BE2C (cell line): Measurements from ENCODE around the gene EPHA6.
A peak's percentile ranks its signal among the peaks of the same experiment; 100 is the strongest.

Experiments used
- DNase-seq: peaks from one replicate; pipeline ENCODE4 v3.0.0-alpha.2; 2020
- H3K27me3 ChIP-seq: fragments of 250-450 bp; sonication (Bioruptor Pico); 2 replicates; pipeline ENCODE4 v1.5.1; 2020; ENCODE audit warnings: mild to moderate bottlenecking
- H3K36me3 ChIP-seq: fragments of 250-450 bp; sonication (Bioruptor Pico); 2 replicates; pipeline ENCODE4 v1.5.1; 2020; ENCODE audit warnings: mild to moderate bottlenecking
- H3K4me1 ChIP-seq: fragments of 250-450 bp; sonication (Bioruptor Pico); 2 replicates; pipeline ENCODE4 v1.5.1; 2020
- H3K4me3 ChIP-seq: 2 replicates; pipeline ENCODE4 v1.5.1; 2011; ENCODE audit warnings: low read depth, low read length
- H3K9me3 ChIP-seq: fragments of 250-450 bp; sonication (Bioruptor Pico); 2 replicates; pipeline ENCODE4 v1.5.1; 2020
- CTCF ChIP-seq: IDR thresholded peaks from 2 replicates; pipeline ENCODE4 v1.5.1; 2012; ENCODE audit warnings: mild to moderate bottlenecking, low read depth, low read length

EPHA6 gene

GRCh38 chr3:97278506-97278905 lies 464.1 kb downstream of the EPHA6 start:
- DNase-seq, result no peak
- no peaks in the 10 kb centered on the region for H3K36me3 ChIP-seq
- no peaks in the 10 kb centered on the region; the same call in none of the 2 replicates for H3K4me1 ChIP-seq
- no peaks in the 10 kb centered on the region for H3K9me3 ChIP-seq
- peak; percentile 47 for TF ChIP-seq CTCF
- H3K27me3 ChIP-seq, result no peaks in the 10 kb centered on the region
- no peak overlapping the region for H3K4me3 ChIP-seq

DNA sequence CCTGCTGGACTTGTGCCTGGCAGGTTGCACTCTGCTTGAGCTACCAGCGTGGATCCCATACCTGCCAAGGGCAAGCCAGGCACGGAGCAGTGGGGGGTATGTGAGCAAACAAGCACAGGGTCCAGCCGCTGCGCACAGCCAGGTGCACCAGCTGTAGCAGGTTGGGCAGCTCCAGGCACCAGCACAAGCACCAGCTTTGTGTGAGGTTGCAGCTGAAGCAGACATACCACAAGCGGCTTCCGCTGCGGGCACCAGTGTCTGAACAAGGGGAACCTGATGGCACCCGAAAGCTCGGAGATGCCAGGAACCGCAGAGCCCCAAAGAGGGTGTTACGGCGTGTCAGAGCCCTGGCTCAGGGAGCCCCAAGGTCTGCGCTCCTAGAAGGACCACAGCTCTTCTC lies 477.5 kb downstream of the EPHA6 start:
- no peaks in the 10 kb centered on the region for H3K36me3 ChIP-seq
- H3K9me3 ChIP-seq, result no peaks in the 10 kb centered on the region
- DNase-seq, result no peak
- no peak for TF ChIP-seq CTCF
- H3K27me3 ChIP-seq, result no peaks in the 10 kb centered on the region
- no peaks in the 10 kb centered on the region for H3K4me1 ChIP-seq
- H3K4me3 ChIP-seq, result no peak overlapping the region

- no peak for DNase-seq
- Histone ChIP-seq H3K4me3 (no peak overlapping the region), H3K9me3 (no peaks in the 10 kb centered on the region), H3K27me3 (no peaks in the 10 kb centered on the region), H3K36me3 (no peaks in the 10 kb centered on the region), H3K4me1 (no peaks in the 10 kb centered on the region)
- TF ChIP-seq CTCF, result no peak
Observed at GRCh38 chr3:97293596-97294131, 479.3 kb downstream of the EPHA6 start.

DNA sequence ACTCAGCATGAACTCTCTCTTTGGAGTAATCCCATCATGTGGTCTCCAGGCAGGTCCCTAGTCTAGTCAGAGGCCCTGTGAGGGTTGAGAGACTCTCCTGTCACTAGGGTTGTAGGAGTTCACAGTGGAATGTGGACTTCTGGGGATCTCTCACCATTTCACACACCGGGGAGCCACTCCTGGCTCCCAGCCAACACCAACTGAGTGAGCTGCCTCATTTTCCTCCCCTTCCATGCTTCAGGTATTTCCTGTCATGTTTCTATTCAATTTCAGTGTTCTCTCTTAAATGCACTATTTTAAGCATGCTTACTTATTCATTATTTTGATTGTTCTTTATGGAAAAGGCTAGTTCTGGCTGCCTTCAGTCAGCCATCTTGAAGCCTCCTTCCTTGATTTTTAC lies 482.6 kb downstream of the EPHA6 start:
- Histone ChIP-seq H3K27me3 (no peaks in the 10 kb centered on the region), H3K9me3 (no peaks in the 10 kb centered on the region), H3K36me3 (no peaks in the 10 kb centered on the region), H3K4me1 (no peaks in the 10 kb centered on the region), H3K4me3 (no peak overlapping the region)
- DNase-seq, result no peak
- no peak for TF ChIP-seq CTCF

DNA sequence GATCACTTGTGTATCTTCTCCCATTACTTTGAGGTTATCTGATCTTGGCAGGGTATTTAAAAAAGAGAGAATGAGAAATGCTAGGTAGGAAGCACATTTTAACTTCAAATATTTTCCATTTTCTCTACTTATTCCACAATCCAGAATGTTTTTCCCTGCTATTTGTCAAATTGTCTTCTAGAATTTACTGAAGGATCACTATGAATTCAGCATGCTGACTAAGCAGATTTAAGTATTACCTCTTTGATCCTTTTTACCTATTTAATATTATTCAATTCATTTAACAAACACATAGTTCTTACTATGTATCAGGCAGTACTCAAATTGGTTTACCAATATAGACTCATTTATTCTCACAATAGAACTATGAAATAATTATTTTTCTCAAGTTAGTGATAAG lies 486.7 kb downstream of the EPHA6 start:
- H3K9me3 ChIP-seq, result no peaks in the 10 kb centered on the region
- no peaks in the 10 kb centered on the region for H3K36me3 ChIP-seq
- DNase-seq, result no peak
- no peaks in the 10 kb centered on the region for H3K4me1 ChIP-seq
- no peak for TF ChIP-seq CTCF
- no peaks in the 10 kb centered on the region for H3K27me3 ChIP-seq
- H3K4me3 ChIP-seq, result no peak overlapping the region

DNA sequence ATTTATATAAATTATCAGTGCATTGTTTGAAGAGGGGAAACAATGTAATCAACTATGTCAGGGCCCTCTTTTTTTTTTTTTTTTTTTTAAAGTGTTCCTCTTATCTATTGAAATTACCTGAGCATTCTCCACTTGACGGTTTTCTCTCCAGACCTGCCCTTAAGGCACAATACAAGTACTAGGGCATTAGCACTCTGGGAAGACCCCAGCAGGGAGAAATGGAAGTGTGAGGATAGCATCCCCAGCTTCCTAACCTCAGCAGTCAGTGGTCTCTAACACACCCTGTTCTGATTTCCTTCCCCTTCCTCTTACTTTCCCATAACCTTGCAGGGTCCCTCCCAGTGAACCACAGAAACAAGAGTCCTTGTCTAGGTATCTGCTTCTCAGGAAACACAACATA lies 491.8 kb downstream of the EPHA6 start:
- no peak for DNase-seq
- Histone ChIP-seq H3K9me3 (no peaks in the 10 kb centered on the region), H3K36me3 (no peaks in the 10 kb centered on the region), H3K4me1 (no peaks in the 10 kb centered on the region), H3K4me3 (no peak overlapping the region), H3K27me3 (no peaks in the 10 kb centered on the region)
- no peak for TF ChIP-seq CTCF
